Calu3 (cell line): ENCODE results near the gene CLEC4E. TPM values are rescaled to one million over a fixed set of nuclear protein-coding genes. Genes with fewer than 3 reads are reported as not detected.
A peak's percentile ranks its signal among the peaks of the same experiment; 100 is the strongest.

Experiments
- BruUV-seq: library from RNA; stranded (reverse); fragments of 400-500 nt; replicated peaks from 2 replicates; lab custom pipeline; 2021; lab: Mats Ljungman, UMichigan
- CTCF ChIA-PET: fragments of 300-600 bp; sonication (Branson Sonifier 250); formaldehyde crosslinking; loops from one replicate; lab custom pipeline; 2022; ENCODE audit warnings: antibody characterized with exemption; lab: Charles Lee
- DNase-seq: peaks from one replicate; pipeline ENCODE4 v3.0.0; 2022
- H3K27ac Mint-ChIP-seq: one replicate; pipeline ENCODE4 v1.8.0; 2022; ENCODE audit warnings: mixed read lengths; ENCODE audit not compliant: unreplicated experiment
- H3K27me3 Mint-ChIP-seq: one replicate; pipeline ENCODE4 v1.8.0; 2022; ENCODE audit warnings: mixed read lengths; ENCODE audit not compliant: unreplicated experiment
- H3K36me3 Mint-ChIP-seq: one replicate; pipeline ENCODE4 v1.8.0; 2022; ENCODE audit warnings: mild to moderate bottlenecking, moderate library complexity, mixed read lengths; ENCODE audit not compliant: insufficient read depth, unreplicated experiment
- H3K4me1 Mint-ChIP-seq: one replicate; pipeline ENCODE4 v1.8.0; 2022; ENCODE audit warnings: mild to moderate bottlenecking, low read depth, mixed read lengths; ENCODE audit not compliant: unreplicated experiment
- H3K4me3 Mint-ChIP-seq: one replicate; pipeline ENCODE4 v1.8.0; 2022; ENCODE audit warnings: mild to moderate bottlenecking, low read depth, moderate library complexity, mixed read lengths; ENCODE audit not compliant: unreplicated experiment
- H3K9me3 Mint-ChIP-seq: one replicate; pipeline ENCODE4 v1.8.0; 2022; ENCODE audit warnings: low read depth, mixed read lengths; ENCODE audit not compliant: unreplicated experiment
- CTCF ChIP-seq: fragments of 200-600 bp; IDR thresholded peaks from one replicate; pipeline ENCODE4 v1.8.0; 2022; ENCODE audit warnings: antibody characterized with exemption; ENCODE audit not compliant: unreplicated experiment
- intact Hi-C: fragments of 100-400 bp; cut with micrococcal nuclease; formaldehyde crosslinking; loops from one replicate; pipeline ENCODE4 v1.10.0; 2022; ENCODE audit not compliant: unreplicated experiment
- total RNA-seq: library from RNA; stranded (reverse); gene quantifications from 2 replicates; pipeline ENCODE4 v1.2.3, GENCODE V29; 2022

CLEC4E gene
- total RNA-seq, 1 experiment from 2014 or later, result not detected

- no peak overlapping the region for H3K4me3 Mint-ChIP-seq
- H3K36me3 Mint-ChIP-seq, result no peaks in the 10 kb centered on the region
- intact Hi-C loops, result no loop called here
- no peaks in the 10 kb centered on the region for H3K9me3 Mint-ChIP-seq
- DNase-seq, result no peak
- no peak for TF ChIP-seq CTCF
- CTCF ChIA-PET, result interaction anchor here (0.6 to 0.8 kb wide), 2 partner anchors 24 to 48 kb away, joined by 3 to 4 read pairs; no protein-coding TSS in a partner anchor
- no peak overlapping the region for H3K27ac Mint-ChIP-seq
- BruUV-seq, result no TSS peak
- peaks cover 12% of the 10 kb centered on the region for H3K27me3 Mint-ChIP-seq
- no peaks in the 10 kb centered on the region for H3K4me1 Mint-ChIP-seq
Measured at GRCh38 chr12:8556531-8557097, 15.9 kb upstream of the CLEC4E start.

GRCh38 chr12:8554451-8555195 lies 13.9 kb upstream of the CLEC4E start:
- no peaks in the 10 kb centered on the region for H3K36me3 Mint-ChIP-seq
- intact Hi-C loops, result no loop called here
- BruUV-seq, result no TSS peak
- no peaks in the 10 kb centered on the region for H3K27me3 Mint-ChIP-seq
- DNase-seq, result peak; percentile 14
- no peaks in the 10 kb centered on the region for H3K9me3 Mint-ChIP-seq
- CTCF ChIA-PET, result interaction anchor here (0.6 to 1.1 kb wide), 2 partner anchors 54 to 610 kb away, joined by 3 to 4 read pairs; no protein-coding TSS in a partner anchor
- TF ChIP-seq CTCF, result no peak
- no peak overlapping the region for H3K4me3 Mint-ChIP-seq
- H3K27ac Mint-ChIP-seq, result no peak overlapping the region
- no peaks in the 10 kb centered on the region for H3K4me1 Mint-ChIP-seq

DNA sequence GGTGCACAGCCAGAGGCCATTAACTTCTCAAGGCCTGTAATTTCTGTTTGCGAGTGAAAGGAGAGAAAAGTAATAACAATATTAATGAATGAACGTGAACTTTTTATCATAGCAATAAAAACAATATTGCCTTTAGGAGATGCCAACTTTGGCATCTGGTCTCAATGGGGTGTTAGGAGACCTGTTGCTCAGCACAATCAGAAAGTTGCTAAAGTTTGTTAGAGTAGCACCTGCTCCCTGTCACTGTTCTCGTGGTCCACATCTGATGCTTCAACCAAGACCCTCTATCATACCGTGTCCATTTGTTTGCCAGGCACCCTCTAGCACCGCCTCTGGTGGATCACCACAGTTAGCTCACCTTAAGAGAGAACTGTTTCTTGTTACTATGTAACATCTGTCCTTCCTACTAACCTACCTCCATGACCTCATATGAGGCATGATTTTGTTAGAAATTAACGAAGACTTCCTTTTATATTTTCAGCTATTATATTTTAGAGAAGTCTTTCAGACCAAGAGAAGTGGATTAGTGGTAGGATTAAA lies 12.5 kb upstream of the CLEC4E start:
- Mint-ChIP-seq H3K27ac (no peak overlapping the region), H3K9me3 (no peaks in the 10 kb centered on the region), H3K36me3 (no peaks in the 10 kb centered on the region), H3K4me1 (no peaks in the 10 kb centered on the region), H3K27me3 (peaks cover 8% of the 10 kb centered on the region), H3K4me3 (no peak overlapping the region)
- TF ChIP-seq CTCF, result no peak
- intact Hi-C loops, result no loop called here
- no peak for DNase-seq
- BruUV-seq, result no TSS peak
- CTCF ChIA-PET, result interaction anchor here (0.7 kb wide), 1 partner anchor 12 kb away, joined by 3 read pairs; the partner anchor contains the start of gene CLEC4E

DNA sequence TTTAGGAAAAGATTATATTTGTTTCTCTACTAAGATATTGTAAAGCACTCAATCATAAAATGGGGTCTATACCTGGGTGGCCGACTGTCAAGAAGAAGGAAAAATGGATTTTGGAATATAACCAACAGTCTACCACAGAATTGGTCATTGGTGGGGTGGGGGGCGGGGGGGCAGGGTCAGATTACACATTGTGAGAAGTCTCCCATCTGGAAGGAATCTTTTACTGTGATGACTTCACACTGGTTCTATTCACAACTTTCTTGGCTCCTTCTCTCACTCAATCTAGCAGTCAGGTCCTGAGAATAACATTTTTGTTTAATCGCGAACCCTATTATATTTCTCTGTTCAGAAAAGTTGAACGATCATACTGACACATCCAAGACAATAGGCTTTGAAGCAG lies 8.7 kb upstream of the CLEC4E start:
- intact Hi-C loops, result loop anchor here (10.0 kb wide), 1 partner anchor 345 kb away; no protein-coding TSS in a partner anchor

More for the DNA sequence above, 8.7 kb upstream of the CLEC4E start:
- H3K36me3 Mint-ChIP-seq, result no peaks in the 10 kb centered on the region
- no peak overlapping the region for H3K4me3 Mint-ChIP-seq
- no peak for TF ChIP-seq CTCF
- DNase-seq, result no peak
- BruUV-seq, result no TSS peak
- no peak overlapping the region for H3K27ac Mint-ChIP-seq
- H3K4me1 Mint-ChIP-seq, result no peaks in the 10 kb centered on the region
- H3K9me3 Mint-ChIP-seq, result no peaks in the 10 kb centered on the region
- CTCF ChIA-PET, result no interaction called here
- H3K27me3 Mint-ChIP-seq, result peaks cover 15% of the 10 kb centered on the region
